GM12874 (cell line): ENCODE results near the gene PAX4.

ENCODE experiments used
- CTCF ChIP-seq: IDR thresholded peaks from 2 replicates; pipeline ENCODE4 v1.5.1; 2011; ENCODE audit warnings: low read depth, mild to moderate bottlenecking, control low read depth, low read length, moderate library complexity; ENCODE audit not compliant: insufficient read depth

The PAX4 gene

GRCh38 chr7:127625331-127625730 is 7.4 kb upstream of the PAX4 start:
- no peak for TF ChIP-seq CTCF

- no peak for TF ChIP-seq CTCF
Observed at GRCh38 chr7:127620406-127621233, 2.7 kb upstream of the PAX4 start.

GRCh38 chr7:127619681-127620405 is 1.9 kb upstream of the PAX4 start:
- no peak for TF ChIP-seq CTCF

- TF ChIP-seq CTCF = no peak
Observed at GRCh38 chr7:127618775-127619174, 833 bp upstream of the PAX4 start.

- no peak for TF ChIP-seq CTCF
Observed at GRCh38 chr7:127616724-127617123, 1.2 kb downstream of the PAX4 start.

GRCh38 chr7:127612263-127612662 is 5.7 kb downstream of the PAX4 start:
- no peak for TF ChIP-seq CTCF

GRCh38 chr7:127609297-127609696 is 8.6 kb downstream of the PAX4 start:
- no peak for TF ChIP-seq CTCF
